Uterine smooth muscle cell (primary cell): ENCODE measurements around the gene RFXAP. TPM values are rescaled to one million over a fixed set of nuclear protein-coding genes. Genes with fewer than 3 reads are reported as not detected.

ENCODE experiments used
- total RNA-seq: library from RNA; depleted of rRNA; stranded (reverse); fragments of >200 nt; gene quantifications from 2 replicates; pipeline ENCODE4 v1.2.3, GENCODE V29; 2014

RFXAP gene, protein sequence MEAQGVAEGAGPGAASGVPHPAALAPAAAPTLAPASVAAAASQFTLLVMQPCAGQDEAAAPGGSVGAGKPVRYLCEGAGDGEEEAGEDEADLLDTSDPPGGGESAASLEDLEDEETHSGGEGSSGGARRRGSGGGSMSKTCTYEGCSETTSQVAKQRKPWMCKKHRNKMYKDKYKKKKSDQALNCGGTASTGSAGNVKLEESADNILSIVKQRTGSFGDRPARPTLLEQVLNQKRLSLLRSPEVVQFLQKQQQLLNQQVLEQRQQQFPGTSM
- 1.9 and 2.3 TPM in 2 replicates for total RNA-seq

DNA sequence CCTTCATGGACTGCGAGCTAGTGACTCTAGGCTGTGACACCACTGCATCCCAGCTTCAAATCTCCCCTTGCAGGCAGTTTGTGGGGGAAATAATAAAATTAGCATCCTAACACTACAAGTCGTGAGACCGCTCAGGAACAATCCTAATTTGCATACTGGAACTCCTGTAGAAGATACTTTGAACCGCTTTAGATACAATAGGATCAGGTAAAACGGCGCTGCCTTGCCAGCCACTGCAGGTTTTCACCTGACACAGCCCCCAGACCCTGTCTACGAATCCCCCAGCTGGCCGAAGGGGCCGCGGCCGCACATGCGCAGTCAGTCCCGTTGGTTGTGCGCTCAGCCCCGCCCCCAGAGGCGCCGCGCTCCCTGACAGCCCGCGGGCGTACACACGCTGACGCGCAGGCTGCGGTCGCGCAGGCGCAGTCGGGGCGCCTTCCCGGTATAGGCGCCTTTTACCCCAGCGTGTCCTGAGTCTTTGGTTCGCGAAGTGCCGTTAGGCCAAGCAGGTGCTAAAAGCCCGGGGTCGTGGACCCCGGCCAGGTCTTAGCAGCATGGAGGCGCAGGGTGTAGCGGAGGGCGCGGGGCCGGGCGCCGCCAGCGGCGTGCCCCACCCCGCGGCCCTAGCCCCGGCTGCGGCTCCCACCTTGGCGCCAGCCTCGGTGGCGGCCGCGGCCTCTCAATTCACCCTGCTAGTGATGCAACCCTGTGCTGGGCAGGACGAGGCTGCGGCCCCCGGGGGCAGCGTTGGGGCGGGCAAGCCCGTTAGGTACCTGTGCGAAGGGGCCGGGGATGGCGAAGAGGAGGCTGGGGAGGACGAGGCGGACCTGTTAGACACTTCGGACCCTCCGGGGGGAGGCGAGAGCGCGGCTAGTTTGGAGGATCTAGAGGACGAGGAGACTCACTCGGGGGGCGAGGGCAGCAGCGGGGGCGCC lies at the start of gene RFXAP:
Gene RFXAP (plus strand): TSS at position 419 of the 935 bp plus-strand sequence. CDS start 136 bp downstream, at position 555.

Other genes starting within 250 kb of the RFXAP start
- under 0.01 TPM in 1 of 2 replicates, not detected in the other for gene SERTM1, start 145.2 kb upstream of the RFXAP start, total RNA-seq
- 2.1 and 3.1 TPM in 2 replicates for gene SMAD9, start 101.0 kb downstream of the RFXAP start, total RNA-seq
- 42.4 and 51.0 TPM in 2 replicates for gene ALG5, start 180.1 kb downstream of the RFXAP start, total RNA-seq
- 30.4 and 68.0 TPM in 2 replicates for gene EXOSC8, start 181.6 kb downstream of the RFXAP start, total RNA-seq
- 50.5 and 56.8 TPM in 2 replicates for gene SUPT20H, start 240.5 kb downstream of the RFXAP start, total RNA-seq